ENCODE data around the gene TLE6. TPM values are rescaled to one million over a fixed set of nuclear protein-coding genes. Genes with fewer than 3 reads are reported as not detected.

The TLE6 gene
- total and polyA plus RNA-seq, 12 donors = 0.34 to 3.5 (median 0.64) TPM; not detected in 3

- intact Hi-C loops (cut with DNase I) = loop anchor here in 6 of 10 donors (1.0 to 10.0 kb wide), 8 partner anchors 26 to 213 kb away; partner anchors contain the start of genes TLE6 (in 1 of the 6) and ZNF57 (in 1 of the 6)
- peak; percentile 94 to 98 (median 96) for ATAC-seq
- peak overlapping the region; percentile 68 to 97 (median 80) for H3K4me3 ChIP-seq
These were observed 26.9 kb upstream of the TLE6 start for GRCh38 chr19:2950286-2951124.

GRCh38 chr19:2952953-2953481, 24.3 kb upstream of the TLE6 start:
- WGBS, 2 donors = 71% methylated on average over 9 of the region's 9 CpGs
- intact Hi-C loops (cut with DNase I) = loop anchor here in 6 of 10 donors (5.0 to 10.0 kb wide), 5 partner anchors 84 to 209 kb away; no protein-coding TSS in a partner anchor
- H3K36me3 ChIP-seq = no peaks in the 10 kb centered on the region
- no peak for TF ChIP-seq CTCF (IDR thresholded peaks at IDR 0.05)
- H3K4me1 ChIP-seq = peaks cover 7 to 23% (median 12%) of the 10 kb centered on the region in 9 donors
- no peaks in the 10 kb centered on the region for H3K27me3 ChIP-seq
- DNase-seq (no peak), ATAC-seq (no peak)
- no peaks in the 10 kb centered on the region for H3K9me3 ChIP-seq
- no peak overlapping the region for H3K4me3 ChIP-seq
- no peak overlapping the region for H3K27ac ChIP-seq

More at GRCh38 chr19:2950286-2951124, 26.9 kb upstream of the TLE6 start:
- DNase-seq = peak; percentile 100
- Histone ChIP-seq H3K4me1 (peaks cover 7 to 35% (median 19%) of the 10 kb centered on the region in 9 donors), H3K27me3 (no peaks in the 10 kb centered on the region), H3K36me3 (no peaks in the 10 kb centered on the region), H3K27ac (peak overlapping the region; percentile 90 to 99 (median 95)), H3K9me3 (no peaks in the 10 kb centered on the region)
- WGBS, 2 donors = 0 to 1% methylated on average over 53 of the region's 53 CpGs
- TF ChIP-seq CTCF (IDR thresholded peaks at IDR 0.05) = no peak

GRCh38 chr19:2957160-2957559, 20.2 kb upstream of the TLE6 start:
- H3K4me1 ChIP-seq = peaks cover 0 to 5% (median under 1%) of the 10 kb centered on the region in 9 donors
- no peak for ATAC-seq
- DNase-seq = no peak
- H3K4me3 ChIP-seq = no peak overlapping the region
- H3K27me3 ChIP-seq = no peaks in the 10 kb centered on the region
- no peak overlapping the region for H3K27ac ChIP-seq
- no peaks in the 10 kb centered on the region for H3K9me3 ChIP-seq
- 93 to 94% methylated on average over 5 of the region's 5 CpGs for WGBS, 2 donors
- no peaks in the 10 kb centered on the region for H3K36me3 ChIP-seq
- no peak for TF ChIP-seq CTCF (IDR thresholded peaks at IDR 0.05)
- intact Hi-C loops (cut with DNase I) = loop anchor here in 5 of 10 donors (5.0 to 10.0 kb wide), 4 partner anchors 118 to 205 kb away; no protein-coding TSS in a partner anchor

GRCh38 chr19:2960120-2960519, 17.2 kb upstream of the TLE6 start:
- Histone ChIP-seq H3K4me1 (peaks cover 0 to 8% (median 3%) of the 10 kb centered on the region in 9 donors), H3K36me3 (no peaks in the 10 kb centered on the region), H3K27ac (no peak overlapping the region), H3K27me3 (no peaks in the 10 kb centered on the region), H3K4me3 (no peak overlapping the region), H3K9me3 (no peaks in the 10 kb centered on the region)
- ATAC-seq (no peak), DNase-seq (no peak)
- WGBS, 2 donors = 85 to 87% methylated on average over 12 of the region's 12 CpGs
- intact Hi-C loops (cut with DNase I) = loop anchor here in 5 of 10 donors (5.0 to 10.0 kb wide), 4 partner anchors 145 to 202 kb away; no protein-coding TSS in a partner anchor
- no peak for TF ChIP-seq CTCF (IDR thresholded peaks at IDR 0.05)

All from heart right ventricle (tissue), 16 donors.